Measurements from ENCODE around the gene TTC39A.

GRCh38 chr1:51322417-51323101 is 7.8 kb downstream of the TTC39A start:
- TF ChIP-seq RAD21 (CRISPR knock-in tag; IDR thresholded peaks at IDR 0.05): no peak
- TF ChIP-seq YY1 (IDR thresholded peaks at IDR 0.05; ENCODE audit: insufficient read depth, insufficient replicate concordance, low read depth, low read length): no peak
- TF ChIP-seq MXD3 (CRISPR knock-in tag; IDR thresholded peaks at IDR 0.05): no peak
- no peak for TF ChIP-seq ZZZ3 (CRISPR knock-in tag; IDR thresholded peaks at IDR 0.05; ENCODE audit: borderline replicate concordance)
- no peak for TF ChIP-seq MED8 (CRISPR knock-in tag; IDR thresholded peaks at IDR 0.05; ENCODE audit: insufficient replicate concordance)
- no peak for TF ChIP-seq HNRNPLL (IDR thresholded peaks at IDR 0.05; ENCODE audit: low read depth, low read length, poor library complexity, severe bottlenecking)
- TF ChIP-seq CTCF (CRISPR knock-in tag; IDR thresholded peaks at IDR 0.05): no peak
- no peak for TF ChIP-seq EZH2 (conservative IDR thresholded peaks at IDR 0.05; ENCODE audit: low read depth, low read length)
- no peak for TF ChIP-seq ZNF780A (CRISPR knock-in tag; IDR thresholded peaks at IDR 0.05)
- TF ChIP-seq MAX (IDR thresholded peaks at IDR 0.05): no peak
- no peak for TF ChIP-seq ZNF512 (CRISPR knock-in tag; IDR thresholded peaks at IDR 0.05)
